Fibroblast of pulmonary artery (primary cell): Measurements from ENCODE around the gene KCNAB2.

Experiments
- DNase-seq: peaks from one replicate; pipeline ENCODE4 v3.0.0-alpha.2; 2010; ENCODE audit warnings: low read depth
- H3K4me3 ChIP-seq: replicated peaks from 2 replicates; pipeline ENCODE4 v1.5.1; 2011; ENCODE audit warnings: low read depth, mild to moderate bottlenecking, control low read depth, low read length, moderate library complexity
- CTCF ChIP-seq: IDR thresholded peaks from 2 replicates; pipeline ENCODE4 v1.5.1; 2011; ENCODE audit warnings: mild to moderate bottlenecking, control low read depth, low read length, inconsistent platforms; ENCODE audit errors: missing control alignments

Gene KCNAB2

DNA sequence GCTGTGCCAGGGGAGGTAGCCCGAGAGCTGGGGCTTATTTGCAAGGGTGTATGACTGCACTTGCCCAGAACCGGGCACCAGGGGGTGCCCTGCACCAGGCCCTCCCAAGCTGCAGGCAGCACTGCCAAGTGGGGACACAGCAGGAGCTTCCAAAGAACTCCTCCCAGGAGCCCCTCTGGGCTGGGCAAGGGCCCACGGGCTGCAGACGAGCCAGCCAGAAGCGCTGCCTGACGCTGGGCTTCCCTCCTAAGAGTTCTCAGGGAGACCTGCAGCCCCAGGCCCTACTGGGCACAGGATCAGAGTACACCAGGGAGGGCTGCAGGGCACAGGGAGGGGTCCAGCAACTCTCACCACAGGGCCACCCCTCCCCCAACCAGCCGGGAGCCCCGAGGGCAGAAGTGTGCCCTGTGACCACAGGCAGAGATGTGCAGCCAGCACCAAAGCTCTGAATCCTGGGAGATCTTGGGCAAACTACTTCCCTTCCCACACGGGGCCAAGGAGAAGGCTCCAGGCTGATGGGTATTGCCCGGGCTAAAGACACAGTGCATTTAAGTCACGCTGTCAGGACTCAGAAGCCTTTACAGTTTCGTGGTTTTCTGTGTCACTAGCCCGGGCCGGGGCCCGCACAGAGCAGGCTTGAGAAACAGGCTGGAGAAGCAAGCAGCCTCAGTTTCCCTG is 63.4 kb downstream of the KCNAB2 start:
- peak; percentile 52 for DNase-seq
- peak; percentile 52 for TF ChIP-seq CTCF
- H3K4me3 ChIP-seq = no peak overlapping the region

DNA sequence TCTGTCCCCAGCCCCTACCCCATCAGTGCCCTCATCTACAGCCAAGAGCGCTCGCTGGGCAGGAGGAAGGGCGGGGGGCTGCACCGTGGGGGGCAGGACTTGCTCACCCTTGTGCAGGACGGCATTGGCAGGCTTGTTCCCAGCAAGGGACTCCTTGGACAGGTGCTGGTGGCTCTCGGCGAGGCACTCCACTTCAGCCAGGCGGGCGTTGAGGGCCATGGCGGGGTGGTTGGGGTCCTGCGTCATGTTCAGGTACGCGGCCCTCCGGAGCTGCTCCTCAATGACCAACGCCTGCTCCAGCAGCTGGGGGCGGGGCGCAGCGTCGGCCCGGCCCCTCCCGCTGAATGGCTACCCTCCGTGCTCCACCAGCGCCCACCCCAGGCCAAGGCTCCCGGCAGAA is 64.0 kb downstream of the KCNAB2 start:
- no peak overlapping the region for H3K4me3 ChIP-seq
- no peak for DNase-seq
- TF ChIP-seq CTCF = no peak

DNA sequence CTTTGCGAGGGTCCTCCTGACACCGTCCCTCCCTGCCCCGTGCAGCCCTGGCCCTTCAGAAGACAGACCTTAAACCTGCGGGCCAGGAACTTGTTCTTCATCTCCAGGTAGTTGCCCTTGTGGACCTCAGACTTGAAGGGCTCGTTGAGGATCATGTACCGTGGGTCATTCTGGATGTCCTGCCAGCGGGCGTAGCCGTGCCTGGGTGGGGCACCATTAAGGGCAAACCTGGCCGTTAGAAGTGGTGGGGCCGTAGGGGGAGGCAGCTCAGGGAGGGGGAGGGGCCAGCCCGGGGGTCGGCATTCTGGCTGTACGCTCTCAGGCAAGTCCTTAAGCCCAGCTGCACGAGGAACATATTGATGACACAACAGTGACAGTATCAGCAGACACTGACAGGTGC is 64.6 kb downstream of the KCNAB2 start:
- TF ChIP-seq CTCF = no peak
- no peak for DNase-seq
- no peak overlapping the region for H3K4me3 ChIP-seq

DNA sequence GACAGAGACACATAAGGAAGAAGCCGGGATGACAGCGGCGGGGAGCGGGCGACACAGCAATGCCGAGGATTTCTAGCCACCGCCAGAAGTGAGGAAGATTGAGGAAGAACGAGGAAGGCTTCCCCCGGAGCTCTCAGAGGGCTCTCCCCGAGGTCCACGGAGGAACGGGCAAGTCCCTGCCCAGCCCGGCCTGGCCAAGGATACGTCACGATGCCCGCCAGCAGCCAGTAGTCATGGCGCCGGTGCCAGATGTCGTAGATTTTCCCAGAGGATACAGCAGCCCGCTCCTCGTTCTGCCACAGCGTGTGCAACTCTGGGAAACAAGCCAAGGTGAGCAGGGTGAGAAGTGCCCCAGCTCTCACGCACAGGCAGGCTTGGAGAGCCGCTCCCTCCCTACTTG is 65.9 kb downstream of the KCNAB2 start:
- TF ChIP-seq CTCF = no peak
- no peak overlapping the region for H3K4me3 ChIP-seq
- DNase-seq = no peak

DNA sequence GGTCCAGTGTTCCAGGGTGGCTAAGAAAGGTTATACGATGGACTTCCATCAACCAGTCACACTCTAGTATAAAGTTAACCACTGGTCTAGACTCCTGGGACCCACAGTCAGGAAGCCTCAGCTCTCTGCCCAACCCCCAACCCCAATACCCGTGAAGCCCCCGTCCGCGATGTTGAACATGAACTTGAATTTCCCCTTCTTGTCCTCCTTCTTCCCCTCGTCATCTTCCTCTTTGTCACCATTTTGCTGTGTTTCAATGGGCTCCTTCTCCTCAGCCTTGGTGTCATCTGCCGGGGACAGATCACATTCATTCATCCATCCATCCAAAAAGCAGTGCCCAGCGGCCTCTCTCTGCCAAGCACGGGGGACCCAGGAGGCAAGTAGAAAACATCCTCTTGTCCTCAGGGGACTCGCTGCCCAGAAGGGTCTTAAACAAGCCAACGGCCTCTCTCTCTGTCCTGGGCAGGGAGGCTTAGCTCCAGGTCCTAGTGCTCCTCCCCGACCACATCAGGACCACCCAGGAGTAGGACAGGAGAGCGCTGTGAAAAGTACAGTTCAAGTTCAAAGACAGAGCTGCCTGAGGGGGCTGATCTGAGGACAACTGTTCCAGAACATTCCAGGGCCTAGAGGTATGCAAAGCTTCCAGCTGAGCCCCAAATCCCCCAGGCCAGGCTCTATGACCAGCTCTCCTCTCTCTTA is 66.5 kb downstream of the KCNAB2 start:
- no peak for DNase-seq
- no peak overlapping the region for H3K4me3 ChIP-seq
- TF ChIP-seq CTCF = no peak

GRCh38 chr1:6112690-6113005 is 67.0 kb downstream of the KCNAB2 start:
- no peak for DNase-seq
- no peak overlapping the region for H3K4me3 ChIP-seq
- TF ChIP-seq CTCF = no peak

DNA sequence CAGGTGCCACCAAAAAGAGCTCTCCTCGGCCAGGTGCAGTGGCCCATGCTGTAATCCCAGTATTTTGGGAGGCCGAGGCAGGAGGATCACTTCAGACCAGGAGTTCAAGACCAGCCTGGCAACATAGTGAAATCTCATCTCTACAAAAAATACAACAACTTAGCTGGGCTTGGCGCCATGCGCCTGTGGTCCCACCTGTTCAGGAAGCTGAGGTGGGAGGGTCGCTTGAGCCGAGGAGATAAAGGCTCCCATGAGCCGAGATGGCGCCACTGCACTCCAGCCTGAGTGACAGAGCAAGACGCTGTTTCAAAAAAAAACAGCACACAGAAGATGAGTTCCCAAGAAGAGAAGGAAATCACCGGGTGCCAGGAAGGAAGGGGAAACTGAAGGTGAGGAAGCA is 67.4 kb downstream of the KCNAB2 start:
- TF ChIP-seq CTCF = no peak
- no peak for DNase-seq
- H3K4me3 ChIP-seq = no peak overlapping the region
